Tibial artery (tissue), 4 donors: ENCODE data around the gene MACROD2.

Experiments used
- DNase-seq, 2 donors: peaks; one replicate each; pipeline ENCODE4 v3.0.0-alpha.2; 2019
- H3K27ac ChIP-seq, 2 donors: fragments of 200-600 bp; sonication (generic) in 1 of 2; 1 replicate in 1 of 2; 2 replicates in 1 of 2; pipeline ENCODE4 v1.5.1; 2018 to 2019; ENCODE audit warnings: mild to moderate bottlenecking in 1 of 2
- H3K27me3 ChIP-seq, 2 donors: fragments of 200-600 bp; sonication (generic) in 1 of 2; one replicate each; pipeline versions ENCODE4 v1.5.1 to v1.6.0; 2016 to 2019
- H3K36me3 ChIP-seq, 3 donors: fragments of 200-600 bp; sonication (generic) in 2 of 3; one replicate each; pipeline ENCODE4 v1.5.1; 2016 to 2019; ENCODE audit warnings: mild to moderate bottlenecking in 2 of 3
- H3K4me1 ChIP-seq, 4 donors: fragments of 200-600 bp; sonication (generic) in 2 of 4; 1 replicate in 3 of 4; 2 replicates in 1 of 4; pipeline ENCODE4 v1.5.1; 2016 to 2019
- H3K4me3 ChIP-seq, 2 donors: fragments of 200-600 bp; sonication (generic) in 1 of 2; 1 replicate in 1 of 2; 2 replicates in 1 of 2; pipeline ENCODE4 v1.5.1; 2018 to 2019; ENCODE audit warnings: mild to moderate bottlenecking in 2 of 2
- H3K9me3 ChIP-seq, 3 donors: fragments of 200-600 bp; sonication (generic) in 1 of 3; one replicate each; pipeline ENCODE4 v1.5.1; 2016 to 2019
- intact Hi-C: fragments of 100-400 bp; cut with DNase I; formaldehyde crosslinking; loops from one replicate; pipeline ENCODE4 v1.15.0; 2023; ENCODE audit warnings: low total_unique reads
- TF ChIP-seq, protein P1 (sequence below), 2 experiments: fragments of 200-600 bp in 1 of 2; fragments of 450-650 bp in 1 of 2; IDR thresholded peaks; one replicate each; pipeline ENCODE4 v1.5.1; 2017 to 2019; ENCODE audit warnings: antibody characterized with exemption in 2 of 2, mild to moderate bottlenecking in 1 of 2, moderate library complexity in 1 of 2

MACROD2 gene

DNA sequence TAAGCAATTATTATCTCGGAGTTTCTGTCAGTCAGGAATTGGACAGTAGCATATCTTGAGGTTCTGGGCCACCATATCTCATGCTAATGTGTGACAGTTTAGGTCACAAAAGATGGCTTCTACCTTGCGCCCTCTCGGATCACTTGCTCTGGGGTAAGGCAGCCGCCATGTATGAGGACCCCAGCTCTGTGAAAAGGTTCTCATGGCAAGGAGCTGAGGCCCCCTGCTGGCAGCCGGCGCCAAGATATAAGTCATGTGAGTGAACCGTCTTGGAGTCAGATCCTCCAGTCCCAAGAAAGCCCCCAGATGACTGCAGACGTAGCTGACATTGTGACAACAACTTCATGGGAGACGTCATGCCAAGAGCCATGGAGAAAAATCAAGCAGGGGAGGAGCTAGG is 1907.2 kb downstream of the MACROD2 start:
- H3K36me3 ChIP-seq = no peaks in the 10 kb centered on the region
- intact Hi-C loops = no loop called here
- H3K27me3 ChIP-seq = no peaks in the 10 kb centered on the region
- H3K4me1 ChIP-seq = peaks cover 0 to 9% (median 0%) of the 10 kb centered on the region in 4 donors
- H3K4me3 ChIP-seq = no peak overlapping the region
- no peak for DNase-seq
- no peak overlapping the region for H3K27ac ChIP-seq
- no peaks in the 10 kb centered on the region for H3K9me3 ChIP-seq
- TF ChIP-seq, protein P1, sequence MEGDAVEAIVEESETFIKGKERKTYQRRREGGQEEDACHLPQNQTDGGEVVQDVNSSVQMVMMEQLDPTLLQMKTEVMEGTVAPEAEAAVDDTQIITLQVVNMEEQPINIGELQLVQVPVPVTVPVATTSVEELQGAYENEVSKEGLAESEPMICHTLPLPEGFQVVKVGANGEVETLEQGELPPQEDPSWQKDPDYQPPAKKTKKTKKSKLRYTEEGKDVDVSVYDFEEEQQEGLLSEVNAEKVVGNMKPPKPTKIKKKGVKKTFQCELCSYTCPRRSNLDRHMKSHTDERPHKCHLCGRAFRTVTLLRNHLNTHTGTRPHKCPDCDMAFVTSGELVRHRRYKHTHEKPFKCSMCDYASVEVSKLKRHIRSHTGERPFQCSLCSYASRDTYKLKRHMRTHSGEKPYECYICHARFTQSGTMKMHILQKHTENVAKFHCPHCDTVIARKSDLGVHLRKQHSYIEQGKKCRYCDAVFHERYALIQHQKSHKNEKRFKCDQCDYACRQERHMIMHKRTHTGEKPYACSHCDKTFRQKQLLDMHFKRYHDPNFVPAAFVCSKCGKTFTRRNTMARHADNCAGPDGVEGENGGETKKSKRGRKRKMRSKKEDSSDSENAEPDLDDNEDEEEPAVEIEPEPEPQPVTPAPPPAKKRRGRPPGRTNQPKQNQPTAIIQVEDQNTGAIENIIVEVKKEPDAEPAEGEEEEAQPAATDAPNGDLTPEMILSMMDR (IDR thresholded peaks at IDR 0.05) = no peak

- Histone ChIP-seq H3K4me1 (peaks cover 0 to under 1% (median 0%) of the 10 kb centered on the region in 4 donors), H3K36me3 (no peaks in the 10 kb centered on the region), H3K27ac (no peak overlapping the region), H3K9me3 (no peaks in the 10 kb centered on the region), H3K4me3 (no peak overlapping the region), H3K27me3 (no peaks in the 10 kb centered on the region)
- intact Hi-C loops = no loop called here
- no peak for DNase-seq
- TF ChIP-seq, protein P1 (IDR thresholded peaks at IDR 0.05) = no peak
These were observed 1910.3 kb downstream of the MACROD2 start for GRCh38 chr20:15905661-15906060.

DNA sequence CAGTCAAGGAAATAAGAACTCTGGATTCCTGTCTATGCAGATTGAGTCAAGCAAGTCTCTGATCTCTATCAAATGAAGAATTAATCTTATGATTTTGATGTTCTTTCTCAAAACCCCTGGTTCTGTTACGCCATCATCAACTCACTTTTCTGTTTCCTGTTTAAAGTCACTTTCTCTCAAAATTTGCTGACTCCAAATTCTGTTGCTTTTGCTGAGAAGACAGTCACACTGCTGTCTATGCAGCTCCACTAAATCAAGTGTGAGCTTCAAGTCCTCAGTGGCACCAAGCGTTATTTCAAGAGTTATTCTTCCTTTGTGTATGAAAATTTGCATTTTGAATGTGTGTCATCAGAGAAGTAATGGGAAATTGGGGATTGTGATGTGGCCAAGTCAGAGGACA is 1914.7 kb downstream of the MACROD2 start:
- DNase-seq = no peak
- H3K4me1 ChIP-seq = peaks cover 0 to 7% (median 0%) of the 10 kb centered on the region in 4 donors
- H3K9me3 ChIP-seq = no peaks in the 10 kb centered on the region
- no peak overlapping the region for H3K27ac ChIP-seq
- H3K36me3 ChIP-seq = no peaks in the 10 kb centered on the region
- TF ChIP-seq, protein P1 (IDR thresholded peaks at IDR 0.05) = no peak
- H3K27me3 ChIP-seq = no peaks in the 10 kb centered on the region
- intact Hi-C loops = no loop called here
- H3K4me3 ChIP-seq = no peak overlapping the region

- Histone ChIP-seq H3K4me3 (no peak overlapping the region), H3K36me3 (no peaks in the 10 kb centered on the region), H3K27ac (no peak overlapping the region), H3K27me3 (no peaks in the 10 kb centered on the region), H3K4me1 (peaks cover 0 to 9% (median 0%) of the 10 kb centered on the region in 4 donors), H3K9me3 (no peaks in the 10 kb centered on the region)
- TF ChIP-seq, protein P1 (IDR thresholded peaks at IDR 0.05) = no peak
- intact Hi-C loops = no loop called here
- no peak for DNase-seq
These were observed 1916.3 kb downstream of the MACROD2 start for GRCh38 chr20:15911581-15911980.

- H3K4me1 ChIP-seq = peaks cover 0 to 22% (median 3%) of the 10 kb centered on the region in 4 donors
- DNase-seq = no peak
- no peaks in the 10 kb centered on the region for H3K27me3 ChIP-seq
- H3K4me3 ChIP-seq = no peak overlapping the region
- intact Hi-C loops = no loop called here
- H3K27ac ChIP-seq = no peak overlapping the region
- TF ChIP-seq, protein P1 (IDR thresholded peaks at IDR 0.05) = no peak
- no peaks in the 10 kb centered on the region for H3K9me3 ChIP-seq
- H3K36me3 ChIP-seq = no peaks in the 10 kb centered on the region
These were observed 1918.2 kb downstream of the MACROD2 start for GRCh38 chr20:15913391-15914025.
